Uterus (tissue), 2 donors: Measurements from ENCODE around the gene CCDC136.

ENCODE experiments used
- CTCF ChIP-seq, 4 experiments: fragments of 200-600 bp in 2 of 4; fragments of 450-650 bp in 2 of 4; sonication (generic) in 2 of 4; IDR thresholded peaks; one replicate each; pipeline ENCODE4 v1.5.1; 2016 to 2019; ENCODE audit warnings: antibody characterized with exemption in 4 of 4, mild to moderate bottlenecking in 2 of 4, moderate library complexity in 1 of 4
- POLR2A ChIP-seq, 2 donors: fragments of 450-650 bp; IDR thresholded peaks; one replicate each; pipeline ENCODE4 v1.6.1; 2016; ENCODE audit warnings: antibody characterized with exemption in 2 of 2, mild to moderate bottlenecking in 1 of 2, moderate library complexity in 1 of 2

GRCh38 chr7:128840326-128841170 lies 48.8 kb downstream of the CCDC136 start:
- no peak for TF ChIP-seq POLR2A (IDR thresholded peaks at IDR 0.05)
- TF ChIP-seq CTCF (IDR thresholded peaks at IDR 0.05), result no peak
